AG09319 (cell line): ENCODE measurements around the gene MTCP1.

Experiments
- DNase-seq: peaks from one replicate; pipeline ENCODE4 v3.0.0-alpha.2; 2010; ENCODE audit warnings: low read depth; ENCODE audit errors: extremely low read depth
- CTCF ChIP-seq: IDR thresholded peaks from 2 replicates; pipeline ENCODE4 v1.5.1; 2011; ENCODE audit warnings: low read depth, mild to moderate bottlenecking, inconsistent platforms, low read length, moderate library complexity

The MTCP1 gene

GRCh38 chrX:155022585-155022984 is 48.4 kb downstream of the MTCP1 start, which contains the start of gene F8:
TSS of gene F8 (minus strand) at chrX:155022723. CDS start at chrX:155022552, 171 bp downstream.
- no peak for TF ChIP-seq CTCF
- DNase-seq: no peak

GRCh38 chrX:155020591-155020990 is 50.3 kb downstream of the MTCP1 start:
- TF ChIP-seq CTCF: no peak
- no peak for DNase-seq
